ENCODE measurements around the gene CDCA7L.

CDCA7L gene

DNA sequence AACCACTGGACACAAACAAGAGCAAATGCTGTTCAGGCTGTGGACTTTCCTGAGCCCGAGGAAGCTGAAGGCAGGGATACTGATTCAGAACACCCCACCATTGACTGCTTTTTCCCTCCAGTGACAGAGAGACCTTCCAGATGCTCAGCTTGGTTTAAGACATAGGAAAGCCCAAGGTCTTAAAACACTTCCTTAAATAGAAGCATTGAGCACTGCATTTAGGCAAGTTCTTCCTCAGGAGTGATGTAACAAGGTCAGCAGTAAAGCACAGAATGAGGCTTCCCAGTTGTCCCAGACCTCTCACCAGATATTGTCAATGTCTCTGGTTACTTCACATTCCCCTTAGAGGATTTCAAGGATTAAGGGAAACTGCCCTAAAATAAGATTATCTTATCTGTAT lies 19.6 kb upstream of the CDCA7L start:
- DNase-seq (ENCODE audit: low read depth): no peak
- Histone ChIP-seq H3K36me3 (ENCODE audit: control insufficient read depth, insufficient read depth, low read length, severe bottlenecking) (no peaks in the 10 kb centered on the region), H3K9ac (ENCODE audit: low read length) (no peak overlapping the region), H3K9me3 (ENCODE audit: control insufficient read depth, low read length) (no peaks in the 10 kb centered on the region), H3K4me1 (ENCODE audit: control insufficient read depth, insufficient read depth, low read length) (peaks cover 7% of the 10 kb centered on the region), H3K27me3 (replicated peaks; ENCODE audit: control insufficient read depth, insufficient read depth, low read length) (no peaks in the 10 kb centered on the region), H3K4me3 (ENCODE audit: low read length) (no peak overlapping the region)

DNA sequence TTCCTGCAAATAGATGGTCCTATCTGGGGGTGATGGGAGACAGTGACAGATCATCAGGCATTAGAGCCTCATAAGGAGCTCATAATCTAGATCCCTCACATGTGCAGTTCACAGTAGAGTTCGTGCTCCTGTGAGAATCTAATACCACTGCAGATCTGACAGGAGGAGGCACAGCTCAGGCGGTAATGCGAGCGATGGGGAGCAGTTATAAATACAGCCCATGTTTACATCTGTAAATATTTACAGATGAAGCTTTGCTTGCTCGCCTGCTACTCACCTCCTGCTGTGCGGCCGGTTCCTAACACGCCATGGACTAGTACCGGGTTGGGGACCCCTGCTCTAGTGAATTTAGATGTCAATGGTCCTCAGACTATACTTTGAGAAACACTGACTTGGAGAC lies 17.0 kb upstream of the CDCA7L start:
- H3K9ac ChIP-seq (ENCODE audit: low read length): no peak overlapping the region
- peaks cover 7% of the 10 kb centered on the region for H3K4me1 ChIP-seq (ENCODE audit: control insufficient read depth, insufficient read depth, low read length)
- no peaks in the 10 kb centered on the region for H3K36me3 ChIP-seq (ENCODE audit: control insufficient read depth, insufficient read depth, low read length, severe bottlenecking)
- no peak for DNase-seq (ENCODE audit: low read depth)
- H3K4me3 ChIP-seq (ENCODE audit: low read length): no peak overlapping the region
- H3K9me3 ChIP-seq (ENCODE audit: control insufficient read depth, low read length): no peaks in the 10 kb centered on the region
- no peaks in the 10 kb centered on the region for H3K27me3 ChIP-seq (replicated peaks; ENCODE audit: control insufficient read depth, insufficient read depth, low read length)

DNA sequence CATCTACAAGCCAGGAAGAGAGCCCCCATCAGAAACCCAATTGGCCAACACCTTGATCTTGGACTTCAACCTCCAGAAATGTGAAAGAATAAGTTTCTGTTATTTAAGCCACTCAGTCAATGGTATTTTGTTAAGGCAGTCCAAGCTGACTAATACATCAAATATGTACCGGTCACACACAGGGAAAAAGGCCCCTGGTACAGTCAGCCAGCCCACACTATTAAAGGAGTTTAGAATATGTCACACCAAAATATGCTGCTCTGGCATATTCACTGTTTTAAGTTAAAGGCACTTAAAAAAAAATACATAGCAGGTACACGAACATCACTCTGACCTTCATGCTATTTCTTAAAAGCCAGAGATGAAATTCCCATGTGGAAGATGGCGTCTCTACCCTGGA lies 15.2 kb upstream of the CDCA7L start:
- Histone ChIP-seq H3K4me3 (ENCODE audit: low read length) (no peak overlapping the region), H3K4me1 (ENCODE audit: control insufficient read depth, insufficient read depth, low read length) (peaks cover 7% of the 10 kb centered on the region), H3K36me3 (ENCODE audit: control insufficient read depth, insufficient read depth, low read length, severe bottlenecking) (no peaks in the 10 kb centered on the region), H3K9ac (ENCODE audit: low read length) (no peak overlapping the region), H3K9me3 (ENCODE audit: control insufficient read depth, low read length) (no peaks in the 10 kb centered on the region), H3K27me3 (replicated peaks; ENCODE audit: control insufficient read depth, insufficient read depth, low read length) (no peaks in the 10 kb centered on the region)
- DNase-seq (ENCODE audit: low read depth): peak; percentile 80

DNA sequence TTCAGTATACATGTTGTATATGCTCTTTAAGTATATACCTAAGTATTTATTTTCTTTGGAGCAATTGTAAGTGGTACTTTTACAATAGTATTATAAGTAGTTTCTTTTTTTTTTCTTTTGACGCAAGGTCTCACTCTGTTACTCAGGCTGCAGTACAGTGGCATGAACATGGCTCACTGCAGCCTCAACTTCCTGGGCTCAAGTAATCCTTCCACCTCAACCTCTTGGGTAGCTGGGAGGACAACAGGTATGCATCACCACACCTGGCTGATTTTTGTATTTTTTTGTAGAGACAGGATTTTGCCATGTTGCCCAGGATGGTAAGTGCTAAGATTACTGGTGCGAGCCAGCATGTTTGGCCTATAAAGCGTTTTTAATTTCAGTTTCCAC lies 13.7 kb upstream of the CDCA7L start:
- no peaks in the 10 kb centered on the region for H3K36me3 ChIP-seq (ENCODE audit: control insufficient read depth, insufficient read depth, low read length, severe bottlenecking)
- no peak overlapping the region for H3K9ac ChIP-seq (ENCODE audit: low read length)
- peaks cover 10% of the 10 kb centered on the region for H3K4me1 ChIP-seq (ENCODE audit: control insufficient read depth, insufficient read depth, low read length)
- no peaks in the 10 kb centered on the region for H3K9me3 ChIP-seq (ENCODE audit: control insufficient read depth, low read length)
- H3K4me3 ChIP-seq (ENCODE audit: low read length): no peak overlapping the region
- H3K27me3 ChIP-seq (replicated peaks; ENCODE audit: control insufficient read depth, insufficient read depth, low read length): no peaks in the 10 kb centered on the region
- DNase-seq (ENCODE audit: low read depth): no peak

DNA sequence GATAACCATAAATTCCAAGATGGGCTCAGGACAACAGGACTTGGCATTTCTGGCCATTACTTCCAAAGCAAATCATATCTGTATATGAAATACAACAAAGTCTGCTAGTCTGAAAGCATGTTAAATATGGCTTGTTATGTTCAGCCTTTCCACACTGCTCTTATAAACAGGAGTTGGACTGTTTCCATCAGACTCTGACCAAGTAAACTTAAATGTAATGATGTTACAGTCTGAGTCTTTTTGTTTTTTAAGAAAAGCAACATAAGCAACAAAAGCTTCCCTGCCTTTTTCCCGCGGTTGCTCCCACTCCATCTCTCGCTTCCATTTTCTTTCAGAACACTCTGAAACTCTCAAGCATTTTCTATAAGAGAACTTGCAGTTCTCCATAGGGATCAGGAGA lies 8.1 kb upstream of the CDCA7L start:
- Histone ChIP-seq H3K27me3 (replicated peaks; ENCODE audit: control insufficient read depth, insufficient read depth, low read length) (no peaks in the 10 kb centered on the region), H3K9ac (ENCODE audit: low read length) (no peak overlapping the region), H3K4me1 (ENCODE audit: control insufficient read depth, insufficient read depth, low read length) (peaks cover 3% of the 10 kb centered on the region), H3K36me3 (ENCODE audit: control insufficient read depth, insufficient read depth, low read length, severe bottlenecking) (no peaks in the 10 kb centered on the region), H3K9me3 (ENCODE audit: control insufficient read depth, low read length) (no peaks in the 10 kb centered on the region), H3K4me3 (ENCODE audit: low read length) (no peak overlapping the region)
- DNase-seq (ENCODE audit: low read depth): no peak

DNA sequence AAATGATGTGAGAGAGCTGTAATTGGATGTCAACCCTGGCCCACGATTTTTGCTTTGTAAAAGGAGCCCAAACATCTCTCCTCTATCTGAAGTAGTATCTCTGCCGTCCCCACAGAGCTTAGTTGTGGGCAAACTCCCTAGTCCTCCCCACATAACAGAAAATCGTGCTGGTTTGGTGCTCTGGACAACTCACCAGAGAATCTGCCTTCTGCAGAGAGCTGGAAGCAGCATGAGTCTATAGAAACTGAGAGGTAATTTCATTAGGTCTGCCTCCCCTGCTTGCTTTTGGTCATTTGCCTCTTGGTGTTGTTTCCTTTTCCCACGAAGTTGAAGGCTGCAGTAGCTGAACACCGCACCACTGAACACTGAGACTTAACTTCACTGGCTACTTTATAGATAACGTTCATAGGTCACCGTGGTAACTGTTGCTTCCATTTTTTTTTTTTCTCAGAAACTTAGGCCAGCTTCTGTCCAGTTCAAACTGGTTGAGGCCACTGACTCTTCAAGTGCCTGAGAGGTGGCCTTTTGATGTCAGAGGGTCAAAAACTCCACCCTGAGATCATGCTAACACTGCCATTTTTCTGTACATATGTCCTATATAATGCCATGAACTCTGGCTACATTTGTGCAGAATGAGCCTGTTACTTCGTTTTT lies 3.3 kb upstream of the CDCA7L start:
- no peaks in the 10 kb centered on the region for H3K27me3 ChIP-seq (replicated peaks; ENCODE audit: control insufficient read depth, insufficient read depth, low read length)
- no peak overlapping the region for H3K4me3 ChIP-seq (ENCODE audit: low read length)
- H3K4me1 ChIP-seq (ENCODE audit: control insufficient read depth, insufficient read depth, low read length): peaks cover 14% of the 10 kb centered on the region
- no peaks in the 10 kb centered on the region for H3K36me3 ChIP-seq (ENCODE audit: control insufficient read depth, insufficient read depth, low read length, severe bottlenecking)
- H3K9me3 ChIP-seq (ENCODE audit: control insufficient read depth, low read length): no peaks in the 10 kb centered on the region
- no peak for DNase-seq (ENCODE audit: low read depth)
- no peak overlapping the region for H3K9ac ChIP-seq (ENCODE audit: low read length)

DNA sequence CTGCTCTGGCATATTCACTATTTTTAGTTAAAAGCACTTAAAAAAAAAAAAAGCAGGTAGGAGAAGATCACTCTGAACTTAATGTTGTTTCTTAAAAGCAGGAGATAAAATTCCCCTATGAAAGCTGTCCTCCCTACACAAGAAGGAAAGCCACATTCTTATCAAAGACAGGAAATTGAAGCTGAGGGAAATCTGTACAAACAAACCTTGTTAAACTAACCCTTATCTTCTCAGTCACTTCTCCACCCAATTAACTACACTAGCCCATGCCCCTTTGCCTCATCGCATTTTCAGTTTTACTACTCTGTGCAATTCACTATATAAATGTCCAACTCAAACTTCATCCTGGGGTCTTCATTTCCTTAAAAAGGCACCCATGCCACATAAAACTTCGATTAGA lies 2.7 kb upstream of the CDCA7L start:
- no peak overlapping the region for H3K9ac ChIP-seq (ENCODE audit: low read length)
- DNase-seq (ENCODE audit: low read depth): no peak
- peaks cover 18% of the 10 kb centered on the region for H3K4me1 ChIP-seq (ENCODE audit: control insufficient read depth, insufficient read depth, low read length)
- H3K4me3 ChIP-seq (ENCODE audit: low read length): no peak overlapping the region
- H3K9me3 ChIP-seq (ENCODE audit: control insufficient read depth, low read length): no peaks in the 10 kb centered on the region
- no peaks in the 10 kb centered on the region for H3K36me3 ChIP-seq (ENCODE audit: control insufficient read depth, insufficient read depth, low read length, severe bottlenecking)
- no peaks in the 10 kb centered on the region for H3K27me3 ChIP-seq (replicated peaks; ENCODE audit: control insufficient read depth, insufficient read depth, low read length)

DNA sequence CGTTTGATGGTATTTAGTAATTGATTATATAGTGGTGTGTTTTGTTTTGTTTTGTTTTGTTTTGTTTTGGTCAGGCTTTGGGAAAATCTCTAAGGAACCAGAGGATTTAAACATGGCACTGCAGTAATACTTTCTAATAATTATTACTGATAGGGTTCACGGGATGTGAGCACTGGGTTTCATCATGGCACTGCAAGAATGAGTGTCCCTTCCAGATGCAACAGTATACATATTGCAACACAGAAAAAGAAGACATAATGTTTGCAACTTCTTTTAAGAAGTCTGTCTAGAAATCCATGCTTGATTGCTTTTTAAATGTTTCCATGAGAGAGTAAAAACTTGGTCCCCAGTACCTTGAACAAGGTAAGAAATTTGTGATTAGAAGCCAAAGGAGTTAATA lies 2.2 kb upstream of the CDCA7L start:
- Histone ChIP-seq H3K27me3 (replicated peaks; ENCODE audit: control insufficient read depth, insufficient read depth, low read length) (no peaks in the 10 kb centered on the region), H3K4me3 (ENCODE audit: low read length) (no peak overlapping the region), H3K4me1 (ENCODE audit: control insufficient read depth, insufficient read depth, low read length) (peaks cover 18% of the 10 kb centered on the region), H3K9me3 (ENCODE audit: control insufficient read depth, low read length) (no peaks in the 10 kb centered on the region), H3K36me3 (ENCODE audit: control insufficient read depth, insufficient read depth, low read length, severe bottlenecking) (no peaks in the 10 kb centered on the region), H3K9ac (ENCODE audit: low read length) (no peak overlapping the region)
- no peak for DNase-seq (ENCODE audit: low read depth)

DNA sequence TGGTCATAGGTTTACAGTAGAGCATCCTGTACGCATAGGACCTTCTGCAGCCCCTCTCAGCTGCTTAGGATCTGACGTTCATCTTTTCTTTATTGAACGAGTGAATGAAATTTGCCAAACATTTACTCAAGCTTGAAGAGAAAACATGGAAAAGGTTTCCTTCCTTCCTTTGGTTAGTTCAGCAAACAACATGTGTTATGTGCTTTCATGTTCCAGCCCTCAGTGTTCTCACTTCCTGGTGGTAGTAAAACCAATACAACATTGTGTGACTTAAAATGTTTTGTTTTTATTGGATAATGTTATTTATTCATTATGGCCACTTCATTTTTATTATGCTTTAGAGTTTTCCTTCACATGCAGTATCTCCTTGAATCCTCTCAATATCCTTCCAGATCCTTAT lies 1.4 kb upstream of the CDCA7L start:
- no peak for DNase-seq (ENCODE audit: low read depth)
- no peaks in the 10 kb centered on the region for H3K27me3 ChIP-seq (replicated peaks; ENCODE audit: control insufficient read depth, insufficient read depth, low read length)
- H3K9me3 ChIP-seq (ENCODE audit: control insufficient read depth, low read length): no peaks in the 10 kb centered on the region
- no peak overlapping the region for H3K9ac ChIP-seq (ENCODE audit: low read length)
- H3K4me1 ChIP-seq (ENCODE audit: control insufficient read depth, insufficient read depth, low read length): peaks cover 18% of the 10 kb centered on the region
- no peaks in the 10 kb centered on the region for H3K36me3 ChIP-seq (ENCODE audit: control insufficient read depth, insufficient read depth, low read length, severe bottlenecking)
- H3K4me3 ChIP-seq (ENCODE audit: low read length): no peak overlapping the region

DNA sequence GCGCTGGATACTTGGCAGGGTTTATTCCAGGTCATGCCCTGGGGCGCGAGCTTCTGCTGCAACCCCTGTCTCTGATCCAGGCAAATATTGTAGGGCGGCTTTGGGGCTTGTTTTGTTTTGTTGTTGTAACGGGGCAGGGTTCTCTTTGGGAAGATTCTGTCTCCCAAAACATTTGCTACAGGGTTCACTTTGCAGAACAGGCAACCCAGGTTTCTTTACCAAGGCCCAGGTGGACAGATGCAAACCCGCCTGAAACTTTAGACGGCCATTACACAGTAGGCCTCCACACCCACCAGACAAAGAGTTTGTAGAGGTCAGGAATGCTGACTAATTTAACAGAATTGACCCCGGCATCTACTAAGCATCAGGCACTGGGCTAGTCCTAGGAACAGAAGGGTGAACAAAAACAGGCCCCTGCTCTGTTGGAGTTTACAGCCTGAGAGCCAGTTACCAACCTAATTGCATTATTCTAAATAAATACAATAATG lies 567 bp upstream of the CDCA7L start:
- H3K36me3 ChIP-seq (ENCODE audit: control insufficient read depth, insufficient read depth, low read length, severe bottlenecking): no peaks in the 10 kb centered on the region
- peak overlapping the region; percentile 85 for H3K9ac ChIP-seq (ENCODE audit: low read length)

DNA sequence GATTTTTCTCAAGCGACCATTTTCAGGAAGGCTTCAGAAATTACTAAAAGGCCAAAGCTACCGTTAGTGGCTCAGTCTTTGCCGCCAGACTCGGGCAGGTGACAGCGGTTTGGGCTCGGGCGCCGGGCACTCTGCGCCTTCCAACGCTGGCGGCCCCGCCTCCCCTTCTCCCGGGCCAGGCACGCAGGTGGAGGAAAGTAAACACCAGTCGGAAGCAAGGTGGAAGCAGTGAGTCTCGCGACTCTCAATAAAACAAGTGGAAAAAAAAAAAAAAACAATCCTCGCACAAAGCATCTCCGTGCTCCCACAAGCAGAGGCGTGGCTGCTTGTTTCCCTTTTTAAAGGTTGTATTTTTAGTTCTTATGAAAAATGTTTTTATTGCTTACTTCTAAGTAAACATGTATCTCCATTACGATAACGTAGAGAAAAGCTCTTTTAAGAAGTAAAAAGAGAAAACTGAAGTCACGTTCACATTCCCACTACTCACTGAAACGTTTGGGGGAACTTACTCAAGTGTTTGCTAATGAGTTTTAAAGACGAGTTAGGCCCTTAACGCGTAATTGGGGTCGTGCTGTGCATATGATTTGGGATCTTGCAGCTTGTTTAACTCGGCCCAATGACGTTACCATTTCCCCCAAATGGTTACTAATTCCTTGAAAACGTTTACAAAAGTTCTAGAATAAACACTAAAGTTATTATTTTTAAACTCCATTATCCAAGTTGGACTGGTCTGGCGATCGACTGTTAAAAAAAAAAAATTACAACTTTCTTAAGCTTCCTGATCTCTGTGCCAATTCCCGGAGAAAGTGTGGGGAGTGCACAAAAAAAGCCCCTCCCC lies 864 bp downstream of the CDCA7L start:
- Histone ChIP-seq H3K36me3 (ENCODE audit: control insufficient read depth, insufficient read depth, low read length, severe bottlenecking) (no peaks in the 10 kb centered on the region), H3K4me3 (ENCODE audit: low read length) (peak overlapping the region; percentile 88), H3K4me1 (ENCODE audit: control insufficient read depth, insufficient read depth, low read length) (peaks cover 18% of the 10 kb centered on the region), H3K27me3 (replicated peaks; ENCODE audit: control insufficient read depth, insufficient read depth, low read length) (no peaks in the 10 kb centered on the region), H3K9me3 (ENCODE audit: control insufficient read depth, low read length) (no peaks in the 10 kb centered on the region), H3K9ac (ENCODE audit: low read length) (peak overlapping the region; percentile 85)
- DNase-seq (ENCODE audit: low read depth): peak; percentile 44

More for the DNA sequence above, 567 bp upstream of the CDCA7L start:
- Histone ChIP-seq H3K4me3 (ENCODE audit: low read length) (peak overlapping the region; percentile 88), H3K4me1 (ENCODE audit: control insufficient read depth, insufficient read depth, low read length) (peaks cover 18% of the 10 kb centered on the region), H3K27me3 (replicated peaks; ENCODE audit: control insufficient read depth, insufficient read depth, low read length) (no peaks in the 10 kb centered on the region), H3K9me3 (ENCODE audit: control insufficient read depth, low read length) (no peaks in the 10 kb centered on the region)
- no peak for DNase-seq (ENCODE audit: low read depth)
